ENCODE data around the gene ANKRD34C.

DNA sequence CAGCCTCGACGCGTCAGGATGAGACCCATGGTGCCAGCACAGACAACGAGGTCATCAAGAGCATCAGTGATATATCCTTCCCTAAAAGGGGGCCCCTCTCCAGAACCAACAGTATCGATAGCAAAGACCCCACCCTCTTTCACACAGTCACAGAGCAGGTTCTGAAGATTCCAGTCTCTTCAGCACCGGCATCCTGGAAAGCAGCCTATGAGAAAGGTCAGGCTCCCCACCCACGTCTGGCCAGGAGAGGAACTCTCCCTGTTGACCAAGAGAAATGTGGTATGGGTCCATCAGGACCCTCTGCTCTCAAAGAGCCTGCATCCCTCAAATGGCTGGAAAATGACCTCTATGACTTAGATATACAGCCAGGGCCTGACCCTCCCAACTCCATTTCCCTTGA, 11.6 kb downstream of the ANKRD34C start:
- TF ChIP-seq, protein P1, sequence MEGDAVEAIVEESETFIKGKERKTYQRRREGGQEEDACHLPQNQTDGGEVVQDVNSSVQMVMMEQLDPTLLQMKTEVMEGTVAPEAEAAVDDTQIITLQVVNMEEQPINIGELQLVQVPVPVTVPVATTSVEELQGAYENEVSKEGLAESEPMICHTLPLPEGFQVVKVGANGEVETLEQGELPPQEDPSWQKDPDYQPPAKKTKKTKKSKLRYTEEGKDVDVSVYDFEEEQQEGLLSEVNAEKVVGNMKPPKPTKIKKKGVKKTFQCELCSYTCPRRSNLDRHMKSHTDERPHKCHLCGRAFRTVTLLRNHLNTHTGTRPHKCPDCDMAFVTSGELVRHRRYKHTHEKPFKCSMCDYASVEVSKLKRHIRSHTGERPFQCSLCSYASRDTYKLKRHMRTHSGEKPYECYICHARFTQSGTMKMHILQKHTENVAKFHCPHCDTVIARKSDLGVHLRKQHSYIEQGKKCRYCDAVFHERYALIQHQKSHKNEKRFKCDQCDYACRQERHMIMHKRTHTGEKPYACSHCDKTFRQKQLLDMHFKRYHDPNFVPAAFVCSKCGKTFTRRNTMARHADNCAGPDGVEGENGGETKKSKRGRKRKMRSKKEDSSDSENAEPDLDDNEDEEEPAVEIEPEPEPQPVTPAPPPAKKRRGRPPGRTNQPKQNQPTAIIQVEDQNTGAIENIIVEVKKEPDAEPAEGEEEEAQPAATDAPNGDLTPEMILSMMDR (IDR thresholded peaks at IDR 0.05), result no peak
- no peak for TF ChIP-seq POLR2A (IDR thresholded peaks at IDR 0.05)

Data from uterus (tissue), 2 donors.